ACC112 (cell line): Measurements from ENCODE around the gene CD28.
A peak's percentile ranks its signal among the peaks of the same experiment; 100 is the strongest.
"Not testable (repeated sequence)": the region's sequence is repeated elsewhere in the genome, so short reads cannot be mapped to it uniquely, and the experiment has no call there.

ENCODE experiments used
- H2AFZ ChIP-seq: fragments of 200-600 bp; sonication (generic); one replicate; pipeline ENCODE4 v1.6.0; 2017; ENCODE audit warnings: antibody characterized with exemption, low read length; ENCODE audit not compliant: unreplicated experiment
- H3K27ac ChIP-seq: fragments of 200-600 bp; sonication (generic); 2 replicates; pipeline ENCODE4 v1.5.1; 2014; ENCODE audit warnings: low read depth, mild to moderate bottlenecking, antibody characterized with exemption, low read length, moderate library complexity
- H3K27me3 ChIP-seq: fragments of 200-600 bp; sonication (generic); 2 replicates; pipeline ENCODE4 v1.6.1; 2014; ENCODE audit warnings: mild to moderate bottlenecking, antibody characterized with exemption, low read length, moderate library complexity, mixed read lengths; ENCODE audit not compliant: insufficient read depth
- H3K36me3 ChIP-seq: fragments of 200-600 bp; sonication (generic); 2 replicates; pipeline ENCODE4 v1.6.1; 2016; ENCODE audit warnings: mild to moderate bottlenecking, antibody characterized with exemption, low read length, moderate library complexity, mixed read lengths; ENCODE audit not compliant: insufficient read depth
- H3K4me1 ChIP-seq: fragments of 200-600 bp; sonication (generic); one replicate; pipeline ENCODE4 v1.6.1; 2016; ENCODE audit warnings: low read length, mixed read lengths; ENCODE audit not compliant: insufficient read depth, unreplicated experiment, control insufficient read depth
- H3K4me3 ChIP-seq: fragments of 200-600 bp; sonication (generic); 2 replicates; pipeline ENCODE4 v1.5.1; 2014; ENCODE audit warnings: mild to moderate bottlenecking, low read depth, low read length
- H3K79me2 ChIP-seq: fragments of 200-600 bp; sonication (generic); one replicate; pipeline ENCODE4 v1.6.0; 2016; ENCODE audit warnings: low read length; ENCODE audit not compliant: control insufficient read depth, unreplicated experiment, insufficient read depth

The CD28 gene

DNA sequence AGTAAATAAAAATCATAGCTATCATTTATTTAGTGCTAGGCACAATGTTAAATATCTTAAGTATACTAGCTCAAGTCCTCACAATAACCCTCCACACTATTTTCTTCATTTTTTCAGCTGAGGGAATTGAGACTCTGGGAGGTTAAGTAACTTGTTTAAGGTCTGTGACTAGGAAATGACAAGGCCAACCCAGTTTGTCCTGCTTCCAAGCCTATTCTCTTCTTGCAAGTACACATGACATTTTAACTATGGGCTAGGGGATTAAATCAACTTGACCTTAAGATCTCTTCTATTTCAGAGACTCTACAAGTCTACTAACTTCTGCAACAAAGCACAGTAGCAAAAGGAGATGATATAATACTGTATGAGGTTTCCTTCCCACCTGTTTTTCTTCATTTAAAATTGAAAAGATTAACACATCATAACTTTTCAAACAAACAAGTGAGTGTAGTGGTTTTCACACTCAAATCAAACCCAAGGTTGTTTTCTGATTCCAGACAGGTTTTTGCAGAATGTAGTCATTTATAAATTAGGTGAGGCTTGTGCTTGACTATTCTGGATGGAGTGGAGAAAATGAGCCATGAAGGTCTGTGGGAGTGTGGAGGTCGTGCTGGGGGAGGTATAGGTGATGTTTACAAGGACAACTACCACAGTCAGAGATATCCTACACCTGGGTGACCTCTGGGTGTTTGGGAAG lies 57.0 kb downstream of the CD28 start:
- H3K4me1 ChIP-seq: peaks cover 22% of the 10 kb centered on the region
- no peak overlapping the region for H3K27ac ChIP-seq
- no peaks in the 10 kb centered on the region for H3K36me3 ChIP-seq
- no peaks in the 10 kb centered on the region for H3K79me2 ChIP-seq
- H3K27me3 ChIP-seq: no peaks in the 10 kb centered on the region
- H2AFZ ChIP-seq: no peak overlapping the region
- no peak overlapping the region for H3K4me3 ChIP-seq

DNA sequence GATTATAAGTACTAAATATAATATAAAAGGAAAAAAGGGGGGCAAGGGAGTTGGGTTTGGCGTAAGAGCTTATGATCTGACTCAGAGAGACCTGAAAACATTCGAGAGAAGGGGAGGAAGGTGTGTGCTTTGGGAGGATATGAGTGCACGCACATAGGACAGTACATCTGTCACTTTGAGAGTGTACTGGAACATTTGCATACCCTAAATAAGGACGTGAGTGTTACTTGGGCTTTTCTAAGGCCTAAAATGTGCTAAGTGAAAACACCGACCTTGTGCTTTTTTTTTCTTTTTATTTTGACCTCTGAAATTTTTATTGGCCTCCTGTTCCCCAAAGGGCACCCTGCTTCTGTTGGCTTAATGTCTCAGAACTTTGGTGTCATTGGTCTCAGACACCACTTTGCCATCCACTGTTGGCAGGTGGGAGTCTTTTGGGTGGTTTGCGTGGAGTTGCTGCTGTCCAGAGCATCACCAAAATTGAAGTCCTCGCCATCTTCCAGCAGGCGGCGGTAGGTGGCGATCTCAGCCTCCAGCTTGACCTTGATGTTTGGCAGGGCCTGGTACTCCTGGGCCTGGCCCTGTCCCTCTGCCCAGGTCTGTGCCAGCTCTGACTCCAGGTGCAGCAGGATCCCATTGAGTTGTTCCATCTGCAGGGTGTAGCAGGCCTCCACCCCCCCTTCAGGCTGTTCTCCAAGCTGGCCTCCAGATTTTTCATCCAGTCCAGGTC lies 57.7 kb downstream of the CD28 start:
- Histone ChIP-seq H3K27ac (no peak overlapping the region), H3K4me3 (no peak overlapping the region), H3K4me1 (peaks cover 15% of the 10 kb centered on the region), H2AFZ (no peak overlapping the region), H3K27me3 (no peaks in the 10 kb centered on the region), H3K36me3 (no peaks in the 10 kb centered on the region), H3K79me2 (no peaks in the 10 kb centered on the region)

DNA sequence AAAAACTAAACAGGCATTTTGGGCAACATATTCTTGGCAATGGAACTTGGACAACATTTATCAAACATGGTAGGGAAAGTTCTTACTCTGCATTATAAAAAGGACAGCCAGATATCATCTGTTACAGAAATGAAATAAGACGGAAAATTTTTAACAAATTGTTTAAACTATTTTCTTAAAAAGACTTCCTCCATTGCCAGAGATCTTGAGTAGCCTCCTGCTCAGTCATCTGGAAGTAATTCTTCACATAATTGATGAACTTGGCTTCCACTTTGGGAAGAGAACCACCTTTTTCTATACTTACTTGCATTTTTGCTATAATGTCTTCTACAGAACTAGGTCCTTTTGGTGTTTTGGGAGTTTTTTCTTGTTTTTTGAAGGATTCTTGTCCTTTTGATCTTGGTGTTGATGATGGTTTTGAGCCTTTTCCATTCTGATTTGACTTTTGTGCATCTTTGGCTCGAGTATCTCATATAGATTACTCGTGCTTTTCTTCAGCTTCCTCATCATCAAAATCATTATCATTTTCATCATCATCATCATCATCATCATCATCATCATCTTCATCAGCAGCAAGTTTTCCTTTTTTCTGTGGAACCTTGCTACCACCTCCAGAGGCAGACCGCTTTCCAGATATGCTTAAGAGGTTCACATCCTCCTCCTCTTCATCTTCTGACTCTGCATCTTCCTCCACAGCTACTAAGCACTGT lies 66.2 kb downstream of the CD28 start:
- Histone ChIP-seq H3K4me3 (no peak overlapping the region), H3K27ac (no peak overlapping the region), H2AFZ (no peak overlapping the region), H3K4me1 (no peaks in the 10 kb centered on the region), H3K27me3 (no peaks in the 10 kb centered on the region), H3K79me2 (no peaks in the 10 kb centered on the region), H3K36me3 (no peaks in the 10 kb centered on the region)

DNA sequence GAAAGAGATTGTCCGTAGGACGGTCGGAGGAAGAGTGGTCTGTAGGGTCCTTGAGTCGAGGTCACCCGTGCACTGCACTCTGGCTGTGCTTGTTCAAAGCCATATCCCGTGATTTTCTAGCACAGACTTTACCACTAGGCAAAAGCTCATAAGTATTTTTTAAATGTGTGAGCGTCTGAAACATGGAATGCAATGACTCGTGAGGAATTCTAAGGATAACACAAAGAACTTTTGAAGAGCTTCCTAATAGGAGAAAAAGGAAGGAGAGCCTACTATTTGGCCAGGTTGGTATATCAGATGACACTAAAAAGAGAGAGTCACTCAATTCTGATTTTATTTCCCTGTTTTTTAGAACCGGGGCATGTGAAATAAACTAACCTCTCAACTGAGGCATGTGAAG lies 68.3 kb downstream of the CD28 start:
- no peaks in the 10 kb centered on the region for H3K36me3 ChIP-seq
- no peak overlapping the region for H2AFZ ChIP-seq
- H3K4me1 ChIP-seq: no peaks in the 10 kb centered on the region
- no peaks in the 10 kb centered on the region for H3K27me3 ChIP-seq
- H3K79me2 ChIP-seq: no peaks in the 10 kb centered on the region
- H3K27ac ChIP-seq: no peak overlapping the region
- H3K4me3 ChIP-seq: no peak overlapping the region

DNA sequence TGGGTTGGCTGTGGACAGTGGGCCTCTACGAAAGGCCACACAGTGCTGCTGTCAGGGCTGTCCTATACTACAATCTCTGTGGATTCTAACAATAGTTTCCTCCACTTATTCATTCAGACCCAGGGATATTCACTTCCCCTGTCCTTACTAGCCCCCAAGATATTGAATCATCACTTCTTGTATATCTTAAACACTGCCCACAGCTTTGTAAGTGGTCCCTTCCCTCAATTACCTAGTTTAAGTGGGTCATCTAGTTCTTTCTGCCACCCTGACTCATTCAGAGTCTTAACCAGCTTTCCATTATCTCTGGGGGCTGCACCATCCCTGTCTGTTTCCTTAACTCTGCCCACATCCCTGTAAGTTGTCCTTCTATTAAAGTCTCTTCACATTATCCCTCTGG lies 69.2 kb downstream of the CD28 start:
- Histone ChIP-seq H3K27me3 (no peaks in the 10 kb centered on the region), H3K4me3 (no peak overlapping the region), H2AFZ (no peak overlapping the region), H3K4me1 (no peaks in the 10 kb centered on the region), H3K79me2 (no peaks in the 10 kb centered on the region), H3K36me3 (no peaks in the 10 kb centered on the region), H3K27ac (no peak overlapping the region)

DNA sequence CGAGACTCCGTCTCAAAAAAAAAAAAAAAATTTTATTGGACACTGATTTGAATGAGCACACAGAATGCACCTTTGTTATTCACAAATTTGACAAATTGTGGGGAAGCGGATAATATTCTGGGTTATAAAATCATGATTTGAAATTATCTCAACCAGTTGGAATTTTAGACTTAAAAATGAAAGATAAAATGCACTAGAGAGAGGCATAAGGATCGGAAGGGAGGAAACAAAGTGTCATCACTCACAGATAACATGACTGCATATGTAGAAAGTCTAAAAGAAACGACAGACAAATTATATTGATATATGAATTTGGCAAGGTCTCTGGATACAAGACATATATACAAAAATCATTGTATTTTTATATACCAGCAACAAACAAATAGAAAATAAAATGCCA lies 70.6 kb downstream of the CD28 start:
- Histone ChIP-seq H3K4me1 (peaks cover 11% of the 10 kb centered on the region), H2AFZ (no peak overlapping the region), H3K36me3 (no peaks in the 10 kb centered on the region), H3K4me3 (no peak overlapping the region), H3K27ac (no peak overlapping the region), H3K27me3 (no peaks in the 10 kb centered on the region), H3K79me2 (no peaks in the 10 kb centered on the region)

DNA sequence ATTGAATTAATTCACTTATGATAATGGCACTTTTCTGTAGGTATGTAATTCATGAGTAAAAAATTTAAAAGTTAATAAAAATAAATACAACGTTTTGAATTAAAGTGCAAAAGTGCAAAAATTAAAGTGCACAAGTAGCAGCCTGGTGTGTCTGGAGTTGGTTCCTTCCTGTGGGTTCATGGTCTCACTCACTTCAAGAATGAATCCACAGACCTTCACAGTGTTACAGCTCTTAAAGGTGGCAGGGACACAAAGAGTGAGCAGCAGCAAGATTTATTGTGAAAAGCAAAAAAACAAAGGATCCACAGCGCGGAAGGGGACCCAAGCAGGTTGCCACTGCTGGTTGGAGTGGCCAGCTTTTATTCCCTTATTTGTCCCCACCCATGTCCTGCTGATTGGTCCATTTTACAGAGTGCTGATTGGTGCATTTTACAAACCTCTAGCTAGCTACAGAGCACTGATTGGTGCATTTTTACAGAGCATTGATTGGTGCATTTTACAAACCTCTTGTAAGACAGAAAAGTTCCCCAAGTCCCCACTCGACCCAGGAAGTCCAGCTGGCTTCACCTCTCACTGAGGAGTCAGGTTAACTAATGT lies 73.1 kb downstream of the CD28 start:
- peaks cover 32% of the 10 kb centered on the region for H3K4me1 ChIP-seq
- H3K27me3 ChIP-seq, H3K4me3 ChIP-seq, H3K36me3 ChIP-seq, H3K27ac ChIP-seq, H3K79me2 ChIP-seq, H2AFZ ChIP-seq: not testable (repeated sequence)

DNA sequence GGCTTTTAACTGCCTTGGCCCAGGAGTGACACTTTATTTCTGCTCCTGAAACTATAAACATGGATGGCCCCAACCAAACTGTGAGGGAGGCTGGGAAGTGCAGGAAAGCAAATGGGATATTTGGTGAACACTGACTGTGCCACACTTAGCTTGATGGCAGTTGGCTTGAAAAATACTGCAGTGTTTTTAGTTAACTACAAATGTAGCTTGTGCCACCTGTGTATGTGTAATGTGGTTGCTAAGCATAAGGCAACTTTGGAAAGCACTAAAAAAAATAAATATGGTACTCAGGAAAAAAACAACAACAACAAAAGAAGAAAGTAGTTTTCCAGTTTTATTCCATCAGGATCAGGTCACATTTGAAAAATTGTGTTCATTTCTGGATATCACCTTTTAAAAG lies 73.8 kb downstream of the CD28 start:
- Histone ChIP-seq H3K4me1 (peaks cover 32% of the 10 kb centered on the region), H3K79me2 (no peaks in the 10 kb centered on the region), H2AFZ (no peak overlapping the region), H3K4me3 (no peak overlapping the region), H3K27ac (no peak overlapping the region), H3K27me3 (no peaks in the 10 kb centered on the region), H3K36me3 (no peaks in the 10 kb centered on the region)

DNA sequence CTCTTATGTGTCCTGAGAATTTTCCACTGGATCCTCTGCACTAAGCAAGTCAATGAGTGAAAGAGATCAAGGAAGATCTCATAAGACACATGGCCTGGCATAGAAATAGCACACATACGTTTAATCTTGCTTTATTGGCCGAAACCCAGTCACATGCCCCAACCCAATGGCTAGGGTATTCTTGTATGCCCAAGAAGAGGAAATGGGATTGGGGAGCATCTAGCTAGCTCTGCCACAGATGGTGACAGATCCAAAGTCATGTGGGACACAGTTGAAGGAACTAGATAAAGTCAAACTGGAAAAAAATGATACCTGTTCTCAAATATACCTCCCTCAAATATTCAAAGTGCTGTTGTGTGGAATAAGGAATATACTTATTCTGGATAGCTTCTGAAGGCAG lies 74.7 kb downstream of the CD28 start:
- Histone ChIP-seq H3K4me1 (peaks cover 34% of the 10 kb centered on the region), H3K36me3 (no peaks in the 10 kb centered on the region), H3K4me3 (no peak overlapping the region), H2AFZ (no peak overlapping the region), H3K27ac (peak overlapping the region; percentile 90), H3K27me3 (no peaks in the 10 kb centered on the region), H3K79me2 (no peaks in the 10 kb centered on the region)

DNA sequence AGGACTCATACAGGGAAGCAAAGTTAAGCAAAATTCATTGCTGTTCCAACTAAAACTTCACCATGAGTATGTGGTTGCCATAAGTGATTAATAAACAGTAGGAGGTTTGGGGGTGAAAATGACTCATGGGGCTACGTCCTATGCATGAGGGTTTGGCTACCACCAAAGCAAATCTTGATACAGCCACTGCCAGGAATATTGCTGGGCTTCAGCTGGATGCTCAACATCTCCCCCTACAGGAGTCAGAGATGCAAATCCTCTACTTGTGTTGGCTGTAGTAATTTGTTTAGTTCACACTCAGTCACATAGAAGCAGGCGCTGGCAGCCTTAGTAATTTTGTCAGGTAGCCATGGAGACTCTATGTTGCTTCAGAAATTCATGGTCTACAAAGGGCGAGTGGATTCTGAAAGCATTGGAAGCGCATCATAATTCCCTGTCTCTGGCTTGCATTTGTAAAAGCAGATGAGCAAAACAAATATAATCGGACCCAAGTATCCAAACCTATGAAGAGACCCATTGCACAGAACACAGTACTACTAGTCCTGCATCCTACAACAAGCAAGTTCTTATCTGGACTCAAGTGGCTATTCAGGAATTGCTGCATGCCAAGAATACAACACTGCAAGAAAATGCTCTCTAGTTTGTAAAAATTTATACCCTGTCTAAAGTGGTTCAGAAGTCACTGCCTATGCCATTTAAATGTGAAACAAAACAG lies 76.0 kb downstream of the CD28 start:
- H3K27me3 ChIP-seq: no peaks in the 10 kb centered on the region
- peak overlapping the region; percentile 90 for H3K27ac ChIP-seq
- peaks cover 46% of the 10 kb centered on the region for H3K4me1 ChIP-seq
- H3K79me2 ChIP-seq: no peaks in the 10 kb centered on the region
- H3K36me3 ChIP-seq: no peaks in the 10 kb centered on the region
- peak overlapping the region; percentile 11; the same call in 1 of the 2 replicates for H3K4me3 ChIP-seq
- H2AFZ ChIP-seq: peak overlapping the region; percentile 16
